HG03439 (cell line): ENCODE data around the gene STRBP.

ENCODE experiments used
- ATAC-seq: cut with Tn5 transposase; IDR thresholded peaks from one replicate; pipeline ENCODE4 v1.9.1; 2021; ENCODE audit warnings: mild to moderate bottlenecking, moderate library complexity; ENCODE audit not compliant: unreplicated experiment

Gene STRBP

DNA sequence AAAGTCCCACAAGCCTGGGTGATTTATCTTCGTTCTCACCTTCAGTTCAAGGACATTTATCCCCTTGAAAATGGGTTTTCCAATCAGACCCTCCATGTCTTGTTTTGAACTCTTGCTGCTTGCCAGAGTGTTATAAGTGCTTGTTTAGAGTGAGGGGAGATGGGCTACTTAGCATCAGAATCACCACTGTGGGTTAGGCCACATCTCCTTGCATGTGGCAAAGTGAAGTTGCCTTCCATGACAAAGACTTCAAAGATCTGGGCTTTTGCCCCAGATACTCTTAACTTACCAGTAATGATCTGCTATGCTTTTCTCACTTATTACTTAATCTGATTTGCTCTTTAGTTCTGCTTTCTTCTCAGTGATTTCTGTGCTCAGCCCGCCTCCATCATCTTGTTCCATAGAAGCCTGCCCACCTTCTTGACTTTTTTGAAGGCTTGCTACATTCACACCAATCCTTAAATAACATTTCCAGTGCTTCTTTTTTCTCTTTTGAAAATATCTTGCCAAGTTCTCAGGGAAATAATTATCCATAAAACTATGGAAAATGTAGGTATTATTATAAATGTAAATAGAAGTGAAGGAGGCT lies 195.9 kb downstream of the STRBP start:
- no peak for ATAC-seq
